HEK293 (cell line): ENCODE measurements around the gene TRPC4.

ENCODE experiments used
- CTCF ChIA-PET: fragments of 350-600 bp; formaldehyde crosslinking; extraction: SDS; loops from one replicate; lab custom pipeline; 2021; ENCODE audit warnings: antibody characterized with exemption; lab: Yijun Ruan, JAX
- POLR2A ChIA-PET: fragments of 300-600 bp; formaldehyde crosslinking; extraction: SDS; loops from one replicate; lab custom pipeline; 2020; ENCODE audit warnings: antibody characterized with exemption, inconsistent platforms; lab: Yijun Ruan, JAX
- H3K27ac ChIP-seq: fragments of 200-500 bp; sonication (Bioruptor generic); 2 replicates; pipeline ENCODE4 v1.5.1; 2014; ENCODE audit warnings: low read depth, low read length, control low read depth, inconsistent platforms; ENCODE audit errors: extremely low read depth
- H3K36me3 ChIP-seq, 2 experiments: fragments of 200-500 bp in 1 of 2; sonication (Bioruptor generic) in 1 of 2; 1 replicate in 1 of 2; 2 replicates in 1 of 2; pipeline ENCODE4 v1.5.1; 2014 to 2017; ENCODE audit warnings: inconsistent platforms in 2 of 2, low read length in 2 of 2; ENCODE audit not compliant: control insufficient read depth in 2 of 2, insufficient read depth in 1 of 2
- H3K4me1 ChIP-seq: fragments of 200-500 bp; sonication (Bioruptor generic); 2 replicates; pipeline ENCODE4 v1.5.1; 2014; ENCODE audit warnings: mild to moderate bottlenecking, low read length, inconsistent platforms; ENCODE audit not compliant: control insufficient read depth, insufficient read depth
- H3K4me3 ChIP-seq: 2 replicates; pipeline ENCODE4 v1.5.1; 2011; ENCODE audit warnings: low read depth, mild to moderate bottlenecking, control low read depth, low read length, moderate library complexity
- H3K9me3 ChIP-seq: fragments of 200-500 bp; sonication (Bioruptor generic); 2 replicates; pipeline ENCODE4 v1.5.1; 2014; ENCODE audit warnings: low read depth, low read length, inconsistent platforms; ENCODE audit not compliant: control insufficient read depth, insufficient read depth
- CTCF ChIP-seq: fragments of 450-650 bp; formaldehyde crosslinking; IDR thresholded peaks from 2 replicates; pipeline ENCODE4 v1.5.1; 2016; ENCODE audit warnings: missing biosample characterization, missing genetic modification characterization
- GLIS1 ChIP-seq: fragments of 450-650 bp; formaldehyde crosslinking; IDR thresholded peaks from 2 replicates; pipeline ENCODE4 v1.5.1; 2016; ENCODE audit warnings: missing biosample characterization, missing genetic modification characterization
- HOXA7 ChIP-seq: sonication (generic); formaldehyde crosslinking; IDR thresholded peaks from 2 replicates; pipeline ENCODE4 v1.8.1; 2022; ENCODE audit warnings: missing genetic modification reagents, borderline replicate concordance
- MYNN ChIP-seq: fragments of 450-650 bp; formaldehyde crosslinking; IDR thresholded peaks from 2 replicates; pipeline ENCODE4 v1.5.1; 2016; ENCODE audit warnings: missing biosample characterization, missing genetic modification characterization, borderline replicate concordance
- OSR2 ChIP-seq: fragments of 450-650 bp; formaldehyde crosslinking; IDR thresholded peaks from 2 replicates; pipeline ENCODE4 v1.5.1; 2016; ENCODE audit warnings: missing biosample characterization, missing genetic modification characterization
- OVOL3 ChIP-seq: fragments of 450-650 bp; formaldehyde crosslinking; IDR thresholded peaks from 2 replicates; pipeline ENCODE4 v1.5.1; 2016; ENCODE audit warnings: missing biosample characterization, missing genetic modification characterization
- ZBTB17 ChIP-seq: fragments of 450-650 bp; formaldehyde crosslinking; IDR thresholded peaks from 2 replicates; pipeline ENCODE4 v1.5.1; 2016; ENCODE audit warnings: missing biosample characterization, missing genetic modification characterization
- ZBTB21 ChIP-seq: fragments of 450-650 bp; formaldehyde crosslinking; IDR thresholded peaks from 2 replicates; pipeline ENCODE4 v1.5.1; 2017; ENCODE audit warnings: missing biosample characterization, missing genetic modification characterization
- ZFP3 ChIP-seq: fragments of 450-650 bp; formaldehyde crosslinking; IDR thresholded peaks from 2 replicates; pipeline ENCODE4 v1.5.1; 2016; ENCODE audit warnings: low read depth, missing biosample characterization, missing genetic modification characterization
- ZIC2 ChIP-seq: fragments of 450-650 bp; formaldehyde crosslinking; IDR thresholded peaks from 2 replicates; pipeline ENCODE4 v1.5.1; 2016; ENCODE audit warnings: missing biosample characterization, missing genetic modification characterization
- ZNF112 ChIP-seq: fragments of 450-650 bp; formaldehyde crosslinking; IDR thresholded peaks from 2 replicates; pipeline ENCODE4 v1.5.0; 2017; ENCODE audit warnings: missing biosample characterization, missing genetic modification characterization
- ZNF146 ChIP-seq: fragments of 450-650 bp; formaldehyde crosslinking; IDR thresholded peaks from 2 replicates; pipeline ENCODE4 v1.5.1; 2016; ENCODE audit warnings: missing biosample characterization, missing genetic modification characterization
- ZNF148 ChIP-seq: fragments of 450-650 bp; formaldehyde crosslinking; IDR thresholded peaks from 2 replicates; pipeline ENCODE4 v1.5.0; 2017; ENCODE audit warnings: missing biosample characterization, missing genetic modification characterization, borderline replicate concordance
- ZNF157 ChIP-seq: fragments of 450-650 bp; formaldehyde crosslinking; IDR thresholded peaks from 2 replicates; pipeline ENCODE4 v1.5.1; 2016; ENCODE audit warnings: missing biosample characterization, missing genetic modification characterization
- ZNF16 ChIP-seq: fragments of 450-650 bp; formaldehyde crosslinking; IDR thresholded peaks from 2 replicates; pipeline ENCODE4 v1.5.1; 2016; ENCODE audit warnings: low read depth, missing biosample characterization, missing genetic modification characterization
- ZNF223 ChIP-seq: fragments of 450-650 bp; formaldehyde crosslinking; IDR thresholded peaks from 2 replicates; pipeline ENCODE4 v1.5.1; 2016; ENCODE audit warnings: missing biosample characterization, missing genetic modification characterization
- ZNF23 ChIP-seq: fragments of 450-650 bp; formaldehyde crosslinking; IDR thresholded peaks from 2 replicates; pipeline ENCODE4 v1.5.1; 2016; ENCODE audit warnings: missing biosample characterization, missing genetic modification characterization, borderline replicate concordance
- ZNF239 ChIP-seq: fragments of 450-650 bp; formaldehyde crosslinking; IDR thresholded peaks from 2 replicates; pipeline ENCODE4 v1.5.1; 2016; ENCODE audit warnings: missing biosample characterization, missing genetic modification characterization
- ZNF324 ChIP-seq: fragments of 450-650 bp; formaldehyde crosslinking; IDR thresholded peaks from 2 replicates; pipeline ENCODE4 v1.5.1; 2016; ENCODE audit warnings: missing biosample characterization, missing genetic modification characterization
- ZNF354C ChIP-seq: fragments of 450-650 bp; formaldehyde crosslinking; IDR thresholded peaks from 2 replicates; pipeline ENCODE4 v1.5.1; 2016; ENCODE audit warnings: missing biosample characterization, missing genetic modification characterization, low read depth, borderline replicate concordance
- ZNF37A ChIP-seq: fragments of 450-650 bp; IDR thresholded peaks from 2 replicates; pipeline ENCODE4 v1.5.1; 2018; ENCODE audit warnings: missing biosample characterization, missing genetic modification characterization
- ZNF404 ChIP-seq: fragments of 450-650 bp; formaldehyde crosslinking; IDR thresholded peaks from 2 replicates; pipeline ENCODE4 v1.5.1; 2017; ENCODE audit warnings: missing biosample characterization, missing genetic modification characterization
- ZNF548 ChIP-seq: fragments of 450-650 bp; formaldehyde crosslinking; IDR thresholded peaks from 2 replicates; pipeline ENCODE4 v1.5.1; 2016; ENCODE audit warnings: missing biosample characterization, missing genetic modification characterization
- ZNF555 ChIP-seq: fragments of 450-650 bp; formaldehyde crosslinking; conservative IDR thresholded peaks from 2 replicates; pipeline ENCODE4 v1.5.1; 2017; ENCODE audit warnings: missing biosample characterization, mild to moderate bottlenecking, missing genetic modification characterization, inconsistent platforms
- ZNF707 ChIP-seq: fragments of 450-650 bp; formaldehyde crosslinking; IDR thresholded peaks from 2 replicates; pipeline ENCODE4 v1.5.1; 2016; ENCODE audit warnings: missing biosample characterization, missing genetic modification characterization
- ZSCAN23 ChIP-seq: fragments of 450-650 bp; formaldehyde crosslinking; IDR thresholded peaks from 2 replicates; pipeline ENCODE4 v1.5.1; 2016; ENCODE audit warnings: missing biosample characterization, missing genetic modification characterization
- ZSCAN30 ChIP-seq: fragments of 450-650 bp; IDR thresholded peaks from 2 replicates; pipeline ENCODE4 v1.5.1; 2018; ENCODE audit warnings: missing biosample characterization, mild to moderate bottlenecking, missing genetic modification characterization, moderate library complexity

TRPC4 gene

GRCh38 chr13:37627428-37627827 lies 242.1 kb downstream of the TRPC4 start:
- TF ChIP-seq ZBTB17 (tag by site-specific recombination) (no peak), CTCF (tag by site-specific recombination) (no peak), ZNF157 (no peak), ZNF148 (no peak), GLIS1 (tag by site-specific recombination) (no peak), ZNF146 (tag by site-specific recombination) (no peak), ZSCAN30 (tag by site-specific recombination) (no peak), ZNF223 (no peak)
- Histone ChIP-seq H3K4me1 (no peaks in the 10 kb centered on the region), H3K27ac (no peak overlapping the region), H3K4me3 (no peak overlapping the region), H3K9me3 (no peaks in the 10 kb centered on the region), H3K36me3 (no peaks in the 10 kb centered on the region)
- ChIA-PET CTCF (no interaction called here), POLR2A (no interaction called here)

GRCh38 chr13:37621811-37622361 lies 247.7 kb downstream of the TRPC4 start:
- Histone ChIP-seq H3K9me3 (no peaks in the 10 kb centered on the region), H3K36me3 (no peaks in the 10 kb centered on the region), H3K4me3 (no peak overlapping the region), H3K27ac (no peak overlapping the region), H3K4me1 (peaks cover 4% of the 10 kb centered on the region; the same call in 1 of the 2 replicates)
- TF ChIP-seq ZNF239 (tag by site-specific recombination) (no peak), ZNF324 (tag by site-specific recombination) (no peak), ZNF16 (tag by site-specific recombination) (no peak), ZNF157 (no peak), ZNF707 (tag by site-specific recombination) (no peak), MYNN (tag by site-specific recombination) (no peak), ZNF404 (tag by site-specific recombination) (no peak), ZNF23 (tag by site-specific recombination) (no peak)
- CTCF ChIA-PET, result no interaction called here
- POLR2A ChIA-PET, result no interaction called here

GRCh38 chr13:37618554-37618953 lies 251.0 kb downstream of the TRPC4 start:
- ChIA-PET CTCF (interaction anchor here (0.6 kb wide), 1 partner anchor 10 kb away, joined by 3 read pairs; no protein-coding TSS in a partner anchor), POLR2A (no interaction called here)
- Histone ChIP-seq H3K4me1 (peaks cover 7% of the 10 kb centered on the region), H3K9me3 (no peaks in the 10 kb centered on the region), H3K4me3 (no peak overlapping the region), H3K27ac (no peak overlapping the region), H3K36me3 (no peaks in the 10 kb centered on the region)
- TF ChIP-seq OVOL3 (tag by site-specific recombination) (no peak), ZNF354C (tag by site-specific recombination) (no peak), ZFP3 (tag by site-specific recombination) (no peak), ZNF548 (tag by site-specific recombination) (no peak), HOXA7 (CRISPR knock-in tag) (no peak), ZNF112 (no peak), ZNF555 (tag by site-specific recombination) (no peak), ZSCAN23 (no peak), ZIC2 (tag by site-specific recombination) (no peak), ZBTB21 (tag by site-specific recombination) (no peak), ZNF37A (tag by site-specific recombination) (no peak), OSR2 (tag by site-specific recombination) (no peak)
